WTC11 (cell line): ENCODE measurements around the gene P3H1. TPM values are rescaled to one million over a fixed set of nuclear protein-coding genes. Genes with fewer than 3 reads are reported as not detected.

ENCODE experiments used
- ATAC-seq: fragments of 200-7000 bp; cut with Tn5 transposase; 2 replicates; pipeline ENCODE4 v1.10.0; 2021; ENCODE audit warnings: mild to moderate bottlenecking, moderate library complexity
- CTCF ChIA-PET: fragments of 300-600 bp; sonication (Branson Sonifier 250); formaldehyde crosslinking; loops from one replicate; lab custom pipeline; 2021; ENCODE audit warnings: antibody characterized with exemption; lab: Charles Lee
- POLR2A ChIA-PET: fragments of 350-600 bp; sonication (Branson Sonifier 250); formaldehyde crosslinking; loops from one replicate; lab custom pipeline; 2021; ENCODE audit warnings: antibody characterized with exemption; lab: Charles Lee
- DNase-seq: peaks from one replicate; pipeline ENCODE4 v3.0.0; 2021; ENCODE audit warnings: low spot score
- H3K27ac Mint-ChIP-seq: 2 replicates; pipeline ENCODE4 v1.8.0; 2021; ENCODE audit warnings: mixed read lengths
- H3K27me3 Mint-ChIP-seq: 2 replicates; pipeline ENCODE4 v1.8.0; 2021; ENCODE audit warnings: low read depth, mild to moderate bottlenecking, moderate library complexity, mixed read lengths
- H3K36me3 Mint-ChIP-seq: 2 replicates; pipeline ENCODE4 v1.8.0; 2021; ENCODE audit warnings: mixed read lengths
- H3K4me1 Mint-ChIP-seq: 2 replicates; pipeline ENCODE4 v1.8.0; 2022; ENCODE audit warnings: mixed read lengths
- H3K4me3 Mint-ChIP-seq: 2 replicates; pipeline ENCODE4 v1.8.0; 2021; ENCODE audit warnings: mild to moderate bottlenecking, moderate library complexity, mixed read lengths
- H3K9me3 Mint-ChIP-seq: 2 replicates; pipeline ENCODE4 v1.8.0; 2021; ENCODE audit warnings: mixed read lengths
- FOXK1 ChIP-seq: sonication (generic); formaldehyde crosslinking; IDR thresholded peaks from 2 replicates; pipeline ENCODE4 v1.8.0; 2022; ENCODE audit warnings: mild to moderate bottlenecking, moderate library complexity, missing genetic modification reagents
- GABPB1 ChIP-seq: sonication (generic); formaldehyde crosslinking; IDR thresholded peaks from 2 replicates; pipeline ENCODE4 v1.8.1; 2023; ENCODE audit warnings: mild to moderate bottlenecking, missing genetic modification reagents
- KAT7 ChIP-seq: sonication (generic); formaldehyde crosslinking; IDR thresholded peaks from 2 replicates; pipeline ENCODE4 v1.8.1; 2023; ENCODE audit warnings: missing genetic modification reagents, mild to moderate bottlenecking, borderline replicate concordance
- MXD4 ChIP-seq: fragments of 250-450 bp; sonication (Bioruptor Pico); IDR thresholded peaks from 2 replicates; pipeline ENCODE4 v1.8.0; 2021; ENCODE audit warnings: mild to moderate bottlenecking, moderate library complexity, borderline replicate concordance
- PRRX2 ChIP-seq: fragments of 250-450 bp; sonication (Bioruptor Pico); IDR thresholded peaks from 2 replicates; pipeline ENCODE4 v1.8.0; 2021; ENCODE audit warnings: mild to moderate bottlenecking
- RELA ChIP-seq: sonication (generic); formaldehyde crosslinking; IDR thresholded peaks from 2 replicates; pipeline ENCODE4 v1.8.1; 2022; ENCODE audit warnings: missing genetic modification reagents, mild to moderate bottlenecking, borderline replicate concordance
- TCF7 ChIP-seq: sonication (generic); formaldehyde crosslinking; IDR thresholded peaks from 2 replicates; pipeline ENCODE4 v1.8.0; 2022; ENCODE audit warnings: mild to moderate bottlenecking, low read depth, missing genetic modification reagents, moderate library complexity
- TEAD1 ChIP-seq: sonication (generic); formaldehyde crosslinking; IDR thresholded peaks from 2 replicates; pipeline ENCODE4 v1.8.0; 2022; ENCODE audit warnings: mild to moderate bottlenecking, missing genetic modification reagents
- TEAD4 ChIP-seq: sonication (generic); formaldehyde crosslinking; IDR thresholded peaks from 2 replicates; pipeline ENCODE4 v1.8.0; 2022; ENCODE audit warnings: mild to moderate bottlenecking, missing genetic modification reagents
- TP53 ChIP-seq: sonication (generic); formaldehyde crosslinking; IDR thresholded peaks from 2 replicates; pipeline ENCODE4 v1.8.1; 2023; ENCODE audit warnings: mild to moderate bottlenecking, missing genetic modification reagents
- ZNF263 ChIP-seq: sonication (generic); formaldehyde crosslinking; IDR thresholded peaks from 2 replicates; pipeline ENCODE4 v1.8.1; 2022; ENCODE audit warnings: low read depth, mild to moderate bottlenecking, moderate library complexity, missing genetic modification reagents
- ZNF396 ChIP-seq: fragments of 250-450 bp; sonication (Bioruptor Pico); IDR thresholded peaks from 2 replicates; pipeline ENCODE4 v1.8.0; 2021; ENCODE audit warnings: mild to moderate bottlenecking, moderate library complexity, borderline replicate concordance
- total RNA-seq: library from RNA; stranded (reverse); gene quantifications from 3 replicates; pipeline ENCODE4 v1.2.3, GENCODE V29; 2021
- TF ChIP-seq, protein P1 (sequence below): sonication (generic); formaldehyde crosslinking; IDR thresholded peaks from 2 replicates; pipeline ENCODE4 v1.8.1; 2023; ENCODE audit warnings: mild to moderate bottlenecking, moderate library complexity, missing genetic modification reagents
- TF ChIP-seq, protein P2 (sequence below): sonication (generic); formaldehyde crosslinking; IDR thresholded peaks from 2 replicates; pipeline ENCODE4 v1.8.0; 2022; ENCODE audit warnings: mild to moderate bottlenecking, missing genetic modification reagents
- TF ChIP-seq, protein P3 (sequence below): sonication (generic); formaldehyde crosslinking; IDR thresholded peaks from 2 replicates; pipeline ENCODE4 v1.8.1; 2022; ENCODE audit warnings: mild to moderate bottlenecking, missing genetic modification reagents, moderate library complexity, borderline replicate concordance
- TF ChIP-seq, protein P4 (sequence below): sonication (generic); formaldehyde crosslinking; conservative IDR thresholded peaks from 2 replicates; pipeline ENCODE4 v1.8.1; 2023; ENCODE audit warnings: mild to moderate bottlenecking, low read depth, missing genetic modification reagents, moderate library complexity
- TF ChIP-seq, protein P5 (sequence below): fragments of 250-450 bp; sonication (Bioruptor Pico); IDR thresholded peaks from 2 replicates; pipeline ENCODE4 v1.9.0; 2021; ENCODE audit warnings: mild to moderate bottlenecking, borderline replicate concordance
- TF ChIP-seq, protein P6 (sequence below): sonication (generic); formaldehyde crosslinking; IDR thresholded peaks from 2 replicates; pipeline ENCODE4 v1.8.1; 2023; ENCODE audit warnings: mild to moderate bottlenecking, missing genetic modification reagents, moderate library complexity

The P3H1 gene
- total RNA-seq, 1 experiment from 2014 or later: 95.1 TPM

DNA sequence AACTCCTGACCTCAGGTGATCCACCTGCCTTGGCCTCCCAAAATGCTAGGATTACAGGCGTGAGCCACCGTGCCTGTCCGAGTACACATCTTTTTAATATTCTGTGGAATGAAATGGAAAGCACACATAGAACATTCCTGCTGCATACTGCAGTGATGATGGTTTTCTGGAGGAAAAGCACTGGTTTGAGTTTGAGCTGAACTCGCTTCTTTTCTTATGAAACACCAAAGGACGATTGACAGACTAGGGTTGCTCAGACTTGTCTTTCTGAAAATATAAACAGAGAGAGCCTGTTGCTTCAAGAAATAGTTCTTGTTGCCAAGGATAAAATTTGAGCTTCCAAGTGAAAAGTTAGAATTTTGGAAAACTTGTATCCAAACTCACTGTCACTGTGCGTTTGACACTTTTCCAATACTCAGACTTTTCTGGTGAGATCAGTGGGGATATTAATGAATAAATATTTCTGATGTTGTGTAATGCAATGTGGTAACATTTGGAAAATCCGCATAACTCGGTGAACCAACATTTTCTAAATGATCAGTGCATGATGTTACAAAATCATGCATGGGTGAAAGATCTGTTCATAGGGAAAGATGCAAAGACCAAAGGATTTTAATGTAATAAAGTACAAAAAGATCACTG is 35.1 kb upstream of the P3H1 start (continued):
- TF ChIP-seq PRRX2 (CRISPR knock-in tag) (no peak), ZNF396 (CRISPR knock-in tag) (no peak), ZNF263 (CRISPR knock-in tag) (no peak), TEAD1 (CRISPR knock-in tag) (no peak), FOXK1 (CRISPR knock-in tag) (no peak), GABPB1 (no peak), RELA (no peak), KAT7 (CRISPR knock-in tag) (no peak), TCF7 (no peak)
- TF ChIP-seq, protein P1, sequence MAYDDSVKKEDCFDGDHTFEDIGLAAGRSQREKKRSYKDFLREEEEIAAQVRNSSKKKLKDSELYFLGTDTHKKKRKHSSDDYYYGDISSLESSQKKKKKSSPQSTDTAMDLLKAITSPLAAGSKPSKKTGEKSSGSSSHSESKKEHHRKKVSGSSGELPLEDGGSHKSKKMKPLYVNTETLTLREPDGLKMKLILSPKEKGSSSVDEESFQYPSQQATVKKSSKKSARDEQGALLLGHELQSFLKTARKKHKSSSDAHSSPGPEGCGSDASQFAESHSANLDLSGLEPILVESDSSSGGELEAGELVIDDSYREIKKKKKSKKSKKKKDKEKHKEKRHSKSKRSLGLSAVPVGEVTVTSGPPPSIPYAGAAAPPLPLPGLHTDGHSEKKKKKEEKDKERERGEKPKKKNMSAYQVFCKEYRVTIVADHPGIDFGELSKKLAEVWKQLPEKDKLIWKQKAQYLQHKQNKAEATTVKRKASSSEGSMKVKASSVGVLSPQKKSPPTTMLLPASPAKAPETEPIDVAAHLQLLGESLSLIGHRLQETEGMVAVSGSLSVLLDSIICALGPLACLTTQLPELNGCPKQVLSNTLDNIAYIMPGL (CRISPR knock-in tag): no peak
- TF ChIP-seq, protein P2, sequence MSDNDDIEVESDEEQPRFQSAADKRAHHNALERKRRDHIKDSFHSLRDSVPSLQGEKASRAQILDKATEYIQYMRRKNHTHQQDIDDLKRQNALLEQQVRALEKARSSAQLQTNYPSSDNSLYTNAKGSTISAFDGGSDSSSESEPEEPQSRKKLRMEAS (CRISPR knock-in tag): no peak
- TF ChIP-seq, protein P3, sequence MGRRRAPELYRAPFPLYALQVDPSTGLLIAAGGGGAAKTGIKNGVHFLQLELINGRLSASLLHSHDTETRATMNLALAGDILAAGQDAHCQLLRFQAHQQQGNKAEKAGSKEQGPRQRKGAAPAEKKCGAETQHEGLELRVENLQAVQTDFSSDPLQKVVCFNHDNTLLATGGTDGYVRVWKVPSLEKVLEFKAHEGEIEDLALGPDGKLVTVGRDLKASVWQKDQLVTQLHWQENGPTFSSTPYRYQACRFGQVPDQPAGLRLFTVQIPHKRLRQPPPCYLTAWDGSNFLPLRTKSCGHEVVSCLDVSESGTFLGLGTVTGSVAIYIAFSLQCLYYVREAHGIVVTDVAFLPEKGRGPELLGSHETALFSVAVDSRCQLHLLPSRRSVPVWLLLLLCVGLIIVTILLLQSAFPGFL (CRISPR knock-in tag): no peak
- TF ChIP-seq, protein P4, sequence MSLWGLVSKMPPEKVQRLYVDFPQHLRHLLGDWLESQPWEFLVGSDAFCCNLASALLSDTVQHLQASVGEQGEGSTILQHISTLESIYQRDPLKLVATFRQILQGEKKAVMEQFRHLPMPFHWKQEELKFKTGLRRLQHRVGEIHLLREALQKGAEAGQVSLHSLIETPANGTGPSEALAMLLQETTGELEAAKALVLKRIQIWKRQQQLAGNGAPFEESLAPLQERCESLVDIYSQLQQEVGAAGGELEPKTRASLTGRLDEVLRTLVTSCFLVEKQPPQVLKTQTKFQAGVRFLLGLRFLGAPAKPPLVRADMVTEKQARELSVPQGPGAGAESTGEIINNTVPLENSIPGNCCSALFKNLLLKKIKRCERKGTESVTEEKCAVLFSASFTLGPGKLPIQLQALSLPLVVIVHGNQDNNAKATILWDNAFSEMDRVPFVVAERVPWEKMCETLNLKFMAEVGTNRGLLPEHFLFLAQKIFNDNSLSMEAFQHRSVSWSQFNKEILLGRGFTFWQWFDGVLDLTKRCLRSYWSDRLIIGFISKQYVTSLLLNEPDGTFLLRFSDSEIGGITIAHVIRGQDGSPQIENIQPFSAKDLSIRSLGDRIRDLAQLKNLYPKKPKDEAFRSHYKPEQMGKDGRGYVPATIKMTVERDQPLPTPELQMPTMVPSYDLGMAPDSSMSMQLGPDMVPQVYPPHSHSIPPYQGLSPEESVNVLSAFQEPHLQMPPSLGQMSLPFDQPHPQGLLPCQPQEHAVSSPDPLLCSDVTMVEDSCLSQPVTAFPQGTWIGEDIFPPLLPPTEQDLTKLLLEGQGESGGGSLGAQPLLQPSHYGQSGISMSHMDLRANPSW (CRISPR knock-in tag): no peak

DNA sequence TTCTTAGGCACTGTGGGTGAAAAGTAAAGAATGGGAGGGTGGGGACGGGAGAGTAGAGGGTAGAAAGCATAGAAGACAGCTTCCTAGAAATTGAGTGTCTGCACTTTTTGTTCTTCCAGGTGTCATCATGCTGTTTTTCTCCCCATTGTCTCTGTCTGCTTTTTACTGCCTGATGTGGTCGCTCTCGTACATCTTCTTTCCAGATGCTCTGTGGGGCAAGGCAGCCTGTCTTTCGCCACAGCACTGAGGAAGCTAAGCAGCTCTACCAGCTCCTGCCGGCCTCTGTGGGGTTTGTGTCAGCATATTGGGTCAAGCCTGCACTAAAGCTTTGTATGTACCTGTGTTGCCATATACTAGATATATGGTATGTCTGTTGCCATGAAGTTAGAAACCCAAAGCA is 31.2 kb upstream of the P3H1 start:
- no peak for DNase-seq
- no peaks in the 10 kb centered on the region for H3K4me1 Mint-ChIP-seq
- ATAC-seq: no peak
- H3K27me3 Mint-ChIP-seq: no peaks in the 10 kb centered on the region; the same call in none of the 2 replicates
- no peak overlapping the region for H3K27ac Mint-ChIP-seq
- TF ChIP-seq, protein P5, sequence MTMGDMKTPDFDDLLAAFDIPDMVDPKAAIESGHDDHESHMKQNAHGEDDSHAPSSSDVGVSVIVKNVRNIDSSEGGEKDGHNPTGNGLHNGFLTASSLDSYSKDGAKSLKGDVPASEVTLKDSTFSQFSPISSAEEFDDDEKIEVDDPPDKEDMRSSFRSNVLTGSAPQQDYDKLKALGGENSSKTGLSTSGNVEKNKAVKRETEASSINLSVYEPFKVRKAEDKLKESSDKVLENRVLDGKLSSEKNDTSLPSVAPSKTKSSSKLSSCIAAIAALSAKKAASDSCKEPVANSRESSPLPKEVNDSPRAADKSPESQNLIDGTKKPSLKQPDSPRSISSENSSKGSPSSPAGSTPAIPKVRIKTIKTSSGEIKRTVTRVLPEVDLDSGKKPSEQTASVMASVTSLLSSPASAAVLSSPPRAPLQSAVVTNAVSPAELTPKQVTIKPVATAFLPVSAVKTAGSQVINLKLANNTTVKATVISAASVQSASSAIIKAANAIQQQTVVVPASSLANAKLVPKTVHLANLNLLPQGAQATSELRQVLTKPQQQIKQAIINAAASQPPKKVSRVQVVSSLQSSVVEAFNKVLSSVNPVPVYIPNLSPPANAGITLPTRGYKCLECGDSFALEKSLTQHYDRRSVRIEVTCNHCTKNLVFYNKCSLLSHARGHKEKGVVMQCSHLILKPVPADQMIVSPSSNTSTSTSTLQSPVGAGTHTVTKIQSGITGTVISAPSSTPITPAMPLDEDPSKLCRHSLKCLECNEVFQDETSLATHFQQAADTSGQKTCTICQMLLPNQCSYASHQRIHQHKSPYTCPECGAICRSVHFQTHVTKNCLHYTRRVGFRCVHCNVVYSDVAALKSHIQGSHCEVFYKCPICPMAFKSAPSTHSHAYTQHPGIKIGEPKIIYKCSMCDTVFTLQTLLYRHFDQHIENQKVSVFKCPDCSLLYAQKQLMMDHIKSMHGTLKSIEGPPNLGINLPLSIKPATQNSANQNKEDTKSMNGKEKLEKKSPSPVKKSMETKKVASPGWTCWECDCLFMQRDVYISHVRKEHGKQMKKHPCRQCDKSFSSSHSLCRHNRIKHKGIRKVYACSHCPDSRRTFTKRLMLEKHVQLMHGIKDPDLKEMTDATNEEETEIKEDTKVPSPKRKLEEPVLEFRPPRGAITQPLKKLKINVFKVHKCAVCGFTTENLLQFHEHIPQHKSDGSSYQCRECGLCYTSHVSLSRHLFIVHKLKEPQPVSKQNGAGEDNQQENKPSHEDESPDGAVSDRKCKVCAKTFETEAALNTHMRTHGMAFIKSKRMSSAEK (CRISPR knock-in tag): no peak
- TF ChIP-seq, protein P6, sequence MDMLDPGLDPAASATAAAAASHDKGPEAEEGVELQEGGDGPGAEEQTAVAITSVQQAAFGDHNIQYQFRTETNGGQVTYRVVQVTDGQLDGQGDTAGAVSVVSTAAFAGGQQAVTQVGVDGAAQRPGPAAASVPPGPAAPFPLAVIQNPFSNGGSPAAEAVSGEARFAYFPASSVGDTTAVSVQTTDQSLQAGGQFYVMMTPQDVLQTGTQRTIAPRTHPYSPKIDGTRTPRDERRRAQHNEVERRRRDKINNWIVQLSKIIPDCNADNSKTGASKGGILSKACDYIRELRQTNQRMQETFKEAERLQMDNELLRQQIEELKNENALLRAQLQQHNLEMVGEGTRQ: no peak
- TF ChIP-seq TP53 (CRISPR knock-in tag) (no peak), MXD4 (no peak), TEAD4 (no peak)
- H3K9me3 Mint-ChIP-seq: peaks cover 6% of the 10 kb centered on the region
- H3K4me3 Mint-ChIP-seq: no peak overlapping the region
- no peaks in the 10 kb centered on the region for H3K36me3 Mint-ChIP-seq
- ChIA-PET CTCF (interaction anchor here (0.5 to 1.0 kb wide), 2 partner anchors 10 to 82 kb away, joined by 3 to 4 read pairs; no protein-coding TSS in a partner anchor), POLR2A (no interaction called here)
